A549 (cell line): ENCODE measurements around the gene NRXN3.
A peak's percentile ranks its signal among the peaks of the same experiment; 100 is the strongest.

Experiments
- CEBPB ChIP-seq, 2 experiments: fragments of >200 bp in 1 of 2; sonication (Bioruptor Twin) in 1 of 2; formaldehyde crosslinking in 1 of 2; IDR thresholded peaks; 2 replicates each; pipeline ENCODE4 v1.6.1; 2012 to 2016
- FOSB ChIP-seq: fragments of 250-450 bp; sonication (Bioruptor Pico); IDR thresholded peaks from 2 replicates; pipeline ENCODE4 v1.5.0; 2020; ENCODE audit warnings: mild to moderate bottlenecking, moderate library complexity
- FOSL2 ChIP-seq, 2 experiments: fragments of 450-650 bp in 1 of 2; fragments of >200 bp in 1 of 2; sonication (Bioruptor Twin) in 1 of 2; formaldehyde crosslinking; IDR thresholded peaks; 2 replicates each; pipeline versions ENCODE4 v1.5.0 to v1.6.1; 2016 to 2020; ENCODE audit warnings: mild to moderate bottlenecking in 1 of 2, moderate library complexity in 1 of 2
- JUN ChIP-seq, 2 experiments: fragments of >200 bp; sonication (Bioruptor Twin); formaldehyde crosslinking; IDR thresholded peaks; 2 replicates in 1 of 2; 3 replicates in 1 of 2; pipeline ENCODE4 v1.6.1; 2016 to 2017
- MAFK ChIP-seq: fragments of 450-650 bp; IDR thresholded peaks from 2 replicates; pipeline ENCODE4 v1.6.1; 2014; ENCODE audit not compliant: partially characterized antibody
- POLR2A ChIP-seq: IDR thresholded peaks from 2 replicates; pipeline ENCODE4 v1.6.1; 2012; ENCODE audit warnings: mild to moderate bottlenecking, low read length
- RNF2 ChIP-seq: fragments of 200-600 bp; sonication (generic); IDR thresholded peaks from 2 replicates; pipeline ENCODE4 v1.6.1; 2016; ENCODE audit warnings: low read depth, mild to moderate bottlenecking, antibody characterized with exemption, moderate library complexity, borderline replicate concordance
- SREBF2 ChIP-seq: fragments of 450-650 bp; IDR thresholded peaks from 2 replicates; pipeline ENCODE4 v1.6.1; 2014; ENCODE audit warnings: mild to moderate bottlenecking, moderate library complexity
- TP53 ChIP-seq: fragments of 250-450 bp; sonication (Bioruptor Pico); IDR thresholded peaks from 2 replicates; pipeline ENCODE4 v1.5.0; 2021; ENCODE audit warnings: mild to moderate bottlenecking, moderate library complexity
- TF ChIP-seq, protein P1 (sequence below): fragments of >200 bp; sonication (Bioruptor Twin); formaldehyde crosslinking; IDR thresholded peaks from 3 replicates; pipeline ENCODE4 v1.5.1; 2016
- TF ChIP-seq, protein P2 (sequence below): fragments of 450-650 bp; IDR thresholded peaks from 2 replicates; pipeline ENCODE4 v1.6.1; 2014; ENCODE audit warnings: antibody characterized with exemption

DNA sequence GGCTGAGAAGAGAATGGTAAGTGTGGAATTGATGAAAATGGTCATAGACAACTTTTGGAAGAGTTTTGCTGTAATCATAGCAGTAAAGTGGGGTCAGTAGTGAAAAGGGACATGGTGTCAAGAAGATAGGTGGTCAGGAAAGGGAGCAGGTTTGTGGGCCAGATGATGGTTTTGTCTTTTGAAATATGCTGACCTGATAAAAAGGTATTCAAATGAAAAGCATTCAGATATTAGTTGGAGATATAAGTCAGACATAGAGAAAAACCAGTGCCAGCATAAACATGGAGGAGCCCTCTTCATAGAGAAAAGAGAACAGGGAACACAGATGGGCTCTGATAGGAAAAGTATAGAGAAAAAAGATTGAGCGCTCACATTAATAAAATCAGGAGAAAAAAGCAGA lies 518.3 kb downstream of the NRXN3 start:
- TF ChIP-seq FOSB (CRISPR knock-in tag) (no peak), CEBPB (IDR thresholded peaks at IDR 0.05) (no peak), POLR2A (no peak), MAFK (peak; percentile 60), FOSL2 (IDR thresholded peaks at IDR 0.05) (no peak), FOSL2 (CRISPR knock-in tag; IDR thresholded peaks at IDR 0.05) (no peak), JUN (IDR thresholded peaks at IDR 0.05) (no peak), SREBF2 (no peak), RNF2 (no peak), TP53 (CRISPR knock-in tag) (no peak)
- TF ChIP-seq, protein P1, sequence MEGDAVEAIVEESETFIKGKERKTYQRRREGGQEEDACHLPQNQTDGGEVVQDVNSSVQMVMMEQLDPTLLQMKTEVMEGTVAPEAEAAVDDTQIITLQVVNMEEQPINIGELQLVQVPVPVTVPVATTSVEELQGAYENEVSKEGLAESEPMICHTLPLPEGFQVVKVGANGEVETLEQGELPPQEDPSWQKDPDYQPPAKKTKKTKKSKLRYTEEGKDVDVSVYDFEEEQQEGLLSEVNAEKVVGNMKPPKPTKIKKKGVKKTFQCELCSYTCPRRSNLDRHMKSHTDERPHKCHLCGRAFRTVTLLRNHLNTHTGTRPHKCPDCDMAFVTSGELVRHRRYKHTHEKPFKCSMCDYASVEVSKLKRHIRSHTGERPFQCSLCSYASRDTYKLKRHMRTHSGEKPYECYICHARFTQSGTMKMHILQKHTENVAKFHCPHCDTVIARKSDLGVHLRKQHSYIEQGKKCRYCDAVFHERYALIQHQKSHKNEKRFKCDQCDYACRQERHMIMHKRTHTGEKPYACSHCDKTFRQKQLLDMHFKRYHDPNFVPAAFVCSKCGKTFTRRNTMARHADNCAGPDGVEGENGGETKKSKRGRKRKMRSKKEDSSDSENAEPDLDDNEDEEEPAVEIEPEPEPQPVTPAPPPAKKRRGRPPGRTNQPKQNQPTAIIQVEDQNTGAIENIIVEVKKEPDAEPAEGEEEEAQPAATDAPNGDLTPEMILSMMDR, result no peak
- TF ChIP-seq, protein P2, sequence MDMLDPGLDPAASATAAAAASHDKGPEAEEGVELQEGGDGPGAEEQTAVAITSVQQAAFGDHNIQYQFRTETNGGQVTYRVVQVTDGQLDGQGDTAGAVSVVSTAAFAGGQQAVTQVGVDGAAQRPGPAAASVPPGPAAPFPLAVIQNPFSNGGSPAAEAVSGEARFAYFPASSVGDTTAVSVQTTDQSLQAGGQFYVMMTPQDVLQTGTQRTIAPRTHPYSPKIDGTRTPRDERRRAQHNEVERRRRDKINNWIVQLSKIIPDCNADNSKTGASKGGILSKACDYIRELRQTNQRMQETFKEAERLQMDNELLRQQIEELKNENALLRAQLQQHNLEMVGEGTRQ, result no peak
